Heart left ventricle (tissue), 13 donors: ENCODE results near the gene GART.

Experiments used
- POLR2A ChIP-seq, 2 donors: fragments of 450-650 bp; IDR thresholded peaks; one replicate each; pipeline ENCODE4 v1.6.1; 2017; ENCODE audit warnings: antibody characterized with exemption in 2 of 2, mild to moderate bottlenecking in 2 of 2, moderate library complexity in 2 of 2
- TF ChIP-seq, protein P1 (sequence below), 12 donors: fragments of 200-600 bp; sonication (generic) in 4 of 12; IDR thresholded peaks; one replicate each; pipeline versions ENCODE4 v1.5.0 to v1.8.0; 2018 to 2022; ENCODE audit warnings: antibody characterized with exemption in 12 of 12, mild to moderate bottlenecking in 5 of 12
- donor health status: ischemic (EF 13 %, LVEDD 7.1; RV severe dilation, severe dysfunction).
- donor health status: DM: no; HTN: yes; CAD: no.
- donor health status: DM: no; HTN: no; CAD: no.
- donor health status: ischemic (EF 25% LVEDD 6.9; RV normal size, moderate dysfunction).
- donor health status: ischemic (EF 25% LVEDD 5.7; RV mildly dilated, moderate dysfunction).
- donor health status: ischemic (EF 35%, LVEDD 5.7; RV mildly dilated, moderate dysfunction).
- donor health status: nonischemic (EF 11% LVEDD 7.7; RV severe dilation, severe dysfunction).
- donor health status: DM: yes; HTN: yes; CAD: no.
- donor health status: PGD.
- donor health status: ischemic (EF 29% LVEDD 5.4; RV normal size, mild dysfunction).
- donor health status: nonischemic (EF 23%, LVEDD 6.1; RV moderate dilation, normal function).

DNA sequence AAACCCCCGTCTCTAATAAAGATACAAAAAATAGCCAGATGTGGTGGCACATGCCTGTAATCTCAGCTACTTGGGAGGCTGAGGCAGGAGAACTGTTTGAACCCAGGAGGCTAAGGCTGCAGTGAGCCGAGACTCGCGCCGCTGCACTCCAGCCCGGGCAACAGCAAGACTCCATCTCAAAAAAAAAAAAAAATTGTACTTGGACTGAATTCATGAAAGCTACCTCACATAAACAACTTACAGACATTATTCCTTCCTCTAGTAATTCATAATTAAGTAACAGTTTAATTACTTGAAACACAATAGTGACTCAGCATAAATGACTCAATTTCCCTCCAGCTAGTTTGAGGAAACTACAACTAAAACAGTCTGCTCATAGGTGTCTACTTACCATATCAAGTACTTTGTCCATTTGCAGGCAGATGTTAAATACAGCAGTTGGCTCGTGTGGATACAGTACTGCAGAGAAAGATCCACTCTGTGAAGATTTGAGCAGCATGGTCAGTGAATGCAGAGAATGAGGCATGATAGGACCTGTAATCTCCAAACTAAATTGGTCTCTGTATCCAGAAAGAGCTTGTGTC, 37.1 kb upstream of the GART start:
- TF ChIP-seq, protein P1, sequence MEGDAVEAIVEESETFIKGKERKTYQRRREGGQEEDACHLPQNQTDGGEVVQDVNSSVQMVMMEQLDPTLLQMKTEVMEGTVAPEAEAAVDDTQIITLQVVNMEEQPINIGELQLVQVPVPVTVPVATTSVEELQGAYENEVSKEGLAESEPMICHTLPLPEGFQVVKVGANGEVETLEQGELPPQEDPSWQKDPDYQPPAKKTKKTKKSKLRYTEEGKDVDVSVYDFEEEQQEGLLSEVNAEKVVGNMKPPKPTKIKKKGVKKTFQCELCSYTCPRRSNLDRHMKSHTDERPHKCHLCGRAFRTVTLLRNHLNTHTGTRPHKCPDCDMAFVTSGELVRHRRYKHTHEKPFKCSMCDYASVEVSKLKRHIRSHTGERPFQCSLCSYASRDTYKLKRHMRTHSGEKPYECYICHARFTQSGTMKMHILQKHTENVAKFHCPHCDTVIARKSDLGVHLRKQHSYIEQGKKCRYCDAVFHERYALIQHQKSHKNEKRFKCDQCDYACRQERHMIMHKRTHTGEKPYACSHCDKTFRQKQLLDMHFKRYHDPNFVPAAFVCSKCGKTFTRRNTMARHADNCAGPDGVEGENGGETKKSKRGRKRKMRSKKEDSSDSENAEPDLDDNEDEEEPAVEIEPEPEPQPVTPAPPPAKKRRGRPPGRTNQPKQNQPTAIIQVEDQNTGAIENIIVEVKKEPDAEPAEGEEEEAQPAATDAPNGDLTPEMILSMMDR (IDR thresholded peaks at IDR 0.05) = no peak
- TF ChIP-seq POLR2A (IDR thresholded peaks at IDR 0.05) = no peak
